HCT116 (cell line): Measurements from ENCODE around the gene CRY1. TPM values are rescaled to one million over a fixed set of nuclear protein-coding genes. Genes with fewer than 3 reads are reported as not detected.
"Not testable (repeated sequence)": the region's sequence is repeated elsewhere in the genome, so short reads cannot be mapped to it uniquely, and the experiment has no call there.

Experiments
- ATAC-seq: fragments of 200-7000 bp; cut with Tn5 transposase; 2 replicates; pipeline ENCODE4 v1.9.1; 2020; ENCODE audit warnings: mild to moderate bottlenecking, moderate library complexity
- BruUV-seq: library from RNA; stranded (reverse); fragments of 400-500 nt; replicated peaks from 2 replicates; lab custom pipeline; 2021; lab: Mats Ljungman, UMichigan
- CTCF ChIA-PET: fragments of 300-600 bp; sonication (Branson Sonifier 250); formaldehyde crosslinking; loops from one replicate; lab custom pipeline; 2021; ENCODE audit warnings: antibody characterized with exemption; lab: Charles Lee
- POLR2A ChIA-PET: fragments of 300-600, 350-600 bp; sonication (Branson Sonifier 250); formaldehyde crosslinking; loops from one replicate; lab custom pipeline; 2021; ENCODE audit warnings: antibody characterized with exemption; lab: Charles Lee
- RAD21 ChIA-PET, 2 experiments: fragments of 300-600 bp; sonication (Branson Sonifier 250); formaldehyde crosslinking; loops; one replicate each; lab custom pipeline; 2023; ENCODE audit warnings: low total read pairs in 2 of 2; ENCODE audit not compliant: uncharacterized antibody in 2 of 2, unreplicated experiment in 2 of 2, low non-redundant PET in 1 of 2; lab: Charles Lee
- DNase-seq: peaks from one replicate; pipeline ENCODE4 v3.0.0-alpha.2; 2010; ENCODE audit warnings: low read depth, low spot score
- H2AFZ ChIP-seq: fragments of 200-600 bp; shearing (Covaris generic), sonication (generic); 2 replicates; pipeline ENCODE4 v1.6.1; 2017; ENCODE audit warnings: low read depth, mixed run types, mixed read lengths, antibody characterized with exemption, low read length; ENCODE audit not compliant: poor library complexity, severe bottlenecking
- H3K27ac ChIP-seq: 2 replicates; pipeline ENCODE4 v1.5.1; 2012; ENCODE audit warnings: low read depth, low read length
- H3K27me3 ChIP-seq: fragments of 200-600 bp; sonication (generic); 2 replicates; pipeline ENCODE4 v1.6.1; 2016; ENCODE audit warnings: mixed run types, low read length, mixed read lengths; ENCODE audit not compliant: insufficient read depth
- H3K36me3 ChIP-seq, 2 experiments: fragments of 200-500 bp in 1 of 2; fragments of 200-600 bp in 1 of 2; sonication (Bioruptor generic) in 1 of 2; sonication (generic) in 1 of 2; 2 replicates each; pipeline versions ENCODE4 v1.5.1 to v1.6.1; 2014 to 2016; ENCODE audit warnings: low read length in 2 of 2, inconsistent platforms in 1 of 2, mixed read lengths in 1 of 2, mixed run types in 1 of 2; ENCODE audit not compliant: insufficient read depth in 2 of 2, control insufficient read depth in 1 of 2
- H3K4me1 ChIP-seq, 2 experiments: fragments of 200-600 bp in 1 of 2; sonication (generic) in 1 of 2; 2 replicates each; pipeline versions ENCODE4 v1.5.1 to v1.6.1; 2012 to 2017; ENCODE audit warnings: low read length in 2 of 2, inconsistent platforms in 1 of 2, mild to moderate bottlenecking in 1 of 2, mixed read lengths in 1 of 2, mixed run types in 1 of 2, moderate library complexity in 1 of 2; ENCODE audit not compliant: insufficient read depth in 2 of 2, control insufficient read depth in 1 of 2
- H3K4me2 ChIP-seq: fragments of 200-600 bp; sonication (generic); 2 replicates; pipeline ENCODE4 v1.6.1; 2017; ENCODE audit warnings: mixed run types, low read length, mixed read lengths
- H3K4me3 ChIP-seq, 2 experiments: fragments of 200-600 bp in 1 of 2; sonication (generic) in 1 of 2; replicated peaks in 1 of 2; 2 replicates each; pipeline ENCODE4 v1.5.1; 2011 to 2016; ENCODE audit warnings: low read length in 2 of 2, control low read depth in 1 of 2, low read depth in 1 of 2, mild to moderate bottlenecking in 1 of 2, mixed read lengths in 1 of 2, mixed run types in 1 of 2
- H3K79me2 ChIP-seq: fragments of 200-600 bp; sonication (generic); 2 replicates; pipeline ENCODE4 v1.6.1; 2017; ENCODE audit warnings: mild to moderate bottlenecking, mixed run types, low read length, moderate library complexity, mixed read lengths; ENCODE audit not compliant: insufficient read depth
- H3K9ac ChIP-seq: fragments of 200-600 bp; sonication (generic); 2 replicates; pipeline ENCODE4 v1.6.1; 2016; ENCODE audit warnings: low read length, mixed read lengths
- H3K9me2 ChIP-seq: fragments of 200-600 bp; sonication (generic), shearing (Covaris generic); 2 replicates; pipeline ENCODE4 v1.6.1; 2017; ENCODE audit warnings: mixed run types, mild to moderate bottlenecking, moderate library complexity; ENCODE audit not compliant: insufficient read depth
- H3K9me3 ChIP-seq, 2 experiments: fragments of 200-500 bp in 1 of 2; fragments of 200-600 bp in 1 of 2; sonication (Bioruptor generic) in 1 of 2; sonication (generic) in 1 of 2; 2 replicates each; pipeline ENCODE4 v1.6.1; 2014 to 2017; ENCODE audit warnings: low read length in 2 of 2, mixed read lengths in 2 of 2, inconsistent platforms in 1 of 2, low read depth in 1 of 2, mild to moderate bottlenecking in 1 of 2, mixed run types in 1 of 2, moderate library complexity in 1 of 2; ENCODE audit not compliant: control insufficient read depth in 1 of 2, insufficient read depth in 1 of 2
- H4K20me1 ChIP-seq: fragments of 200-600 bp; sonication (generic), shearing (Covaris generic); 2 replicates; pipeline ENCODE4 v1.6.1; 2017; ENCODE audit warnings: mixed run types, mild to moderate bottlenecking, moderate library complexity; ENCODE audit not compliant: insufficient read depth
- CBX3 ChIP-seq: IDR thresholded peaks from 2 replicates; pipeline ENCODE4 v1.6.1; 2012; ENCODE audit warnings: low read depth
- JUND ChIP-seq: IDR thresholded peaks from 2 replicates; pipeline ENCODE4 v1.6.1; 2012
- RAD21 ChIP-seq: IDR thresholded peaks from 2 replicates; pipeline ENCODE4 v1.6.1; 2012; ENCODE audit warnings: low read depth, mild to moderate bottlenecking
- SP1 ChIP-seq: IDR thresholded peaks from 2 replicates; pipeline ENCODE4 v1.6.1; 2012; ENCODE audit warnings: low read depth
- ZFX ChIP-seq: fragments of 450-650 bp; IDR thresholded peaks from 2 replicates; pipeline ENCODE4 v1.6.1; 2017
- intact Hi-C: fragments of 100-400 bp; cut with micrococcal nuclease; formaldehyde crosslinking; loops from 2 replicates; pipeline ENCODE4 v1.10.0; 2022
- total RNA-seq: library from RNA; stranded (reverse); gene quantifications from one replicate; pipeline ENCODE4 v1.2.1, GENCODE V29; 2021; ENCODE audit not compliant: unreplicated experiment
- TF ChIP-seq, protein P1 (sequence below), 3 experiments: fragments of 200-600 bp in 1 of 3; sonication (generic) in 1 of 3; IDR thresholded peaks in 2 of 3; conservative IDR thresholded peaks in 1 of 3; 2 replicates each; pipeline ENCODE4 v1.5.1; 2012 to 2017; ENCODE audit warnings: low read depth in 2 of 3, low read length in 2 of 3, antibody characterized with exemption in 1 of 3, borderline replicate concordance in 1 of 3, control low read depth in 1 of 3, mild to moderate bottlenecking in 1 of 3, mixed read lengths in 1 of 3, mixed run types in 1 of 3, moderate library complexity in 1 of 3; ENCODE audit not compliant: insufficient read depth in 1 of 3

Gene CRY1
- total RNA-seq, 1 experiment from 2014 or later = 16.3 TPM

DNA sequence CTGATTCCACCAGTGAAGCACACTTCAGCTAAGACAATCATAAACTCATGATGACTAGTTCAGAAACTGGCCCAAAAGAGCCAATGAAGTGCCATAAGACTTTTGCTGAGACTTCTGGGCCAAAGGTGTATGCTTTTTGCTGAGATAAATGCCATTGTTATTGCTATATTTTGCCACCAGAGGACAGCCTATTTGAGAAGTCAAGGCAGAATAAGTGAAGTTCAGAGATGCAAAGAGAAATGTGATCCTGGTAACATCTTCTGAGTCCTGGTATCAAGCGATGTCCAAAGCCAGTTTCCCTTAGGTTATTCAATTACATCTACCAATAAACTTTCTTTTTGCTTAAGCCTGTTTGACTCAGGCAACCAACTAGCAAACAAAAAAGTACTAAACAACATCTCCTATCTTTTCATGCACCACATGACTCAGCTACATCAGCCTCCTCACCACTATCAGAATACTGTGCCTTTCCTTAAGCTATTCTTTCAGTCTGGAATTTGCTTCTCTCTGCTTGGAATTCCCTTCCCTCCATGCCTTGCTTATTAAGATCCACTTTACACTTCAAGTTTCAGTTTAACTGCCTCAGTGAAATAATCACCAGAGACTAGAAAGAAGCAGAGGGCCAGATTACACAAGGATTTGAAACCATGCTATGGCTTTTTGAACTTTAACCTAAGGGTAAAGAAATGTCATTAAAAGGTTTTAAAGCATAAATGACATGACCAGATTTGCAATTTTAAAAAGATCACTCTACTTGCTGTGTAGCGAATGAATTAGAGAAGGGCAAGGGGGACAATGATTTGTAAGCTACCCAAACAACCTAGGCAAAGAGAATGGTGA, 14.0 kb downstream of the CRY1 start:
- Histone ChIP-seq H3K4me3 (no peak overlapping the region), H3K9me2 (no peaks in the 10 kb centered on the region), H3K27me3 (no peaks in the 10 kb centered on the region), H3K27ac (no peak overlapping the region), H2AFZ (no peak overlapping the region), H3K36me3 (peaks cover 0 to 4% of the 10 kb centered on the region in 2 experiments; a peak in 2 of 4 replicates), H3K79me2 (peaks cover 5% of the 10 kb centered on the region; the same call in 1 of the 2 replicates), H3K9me3 (no peaks in the 10 kb centered on the region), H3K4me2 (peak overlapping the region; percentile 27; the same call in 1 of the 2 replicates), H3K4me1 (peaks cover 0 to 4% of the 10 kb centered on the region in 2 experiments; a peak in 1 of 4 replicates), H3K9ac (no peak overlapping the region), H4K20me1 (no peaks in the 10 kb centered on the region)
- intact Hi-C loops = no loop called here
- POLR2A ChIA-PET = no interaction called here
- no TSS peak for BruUV-seq
- peak; percentile 77 for ATAC-seq
- no peak for DNase-seq
- CTCF ChIA-PET = interaction anchor here (1.1 to 3.1 kb wide), 2 partner anchors 13 to 25 kb away, joined by 4 to 17 read pairs; no protein-coding TSS in a partner anchor
- RAD21 ChIA-PET = no interaction called here
- peak; percentile 43 for TF ChIP-seq RAD21
- no peak for TF ChIP-seq ZFX
- TF ChIP-seq, protein P1, sequence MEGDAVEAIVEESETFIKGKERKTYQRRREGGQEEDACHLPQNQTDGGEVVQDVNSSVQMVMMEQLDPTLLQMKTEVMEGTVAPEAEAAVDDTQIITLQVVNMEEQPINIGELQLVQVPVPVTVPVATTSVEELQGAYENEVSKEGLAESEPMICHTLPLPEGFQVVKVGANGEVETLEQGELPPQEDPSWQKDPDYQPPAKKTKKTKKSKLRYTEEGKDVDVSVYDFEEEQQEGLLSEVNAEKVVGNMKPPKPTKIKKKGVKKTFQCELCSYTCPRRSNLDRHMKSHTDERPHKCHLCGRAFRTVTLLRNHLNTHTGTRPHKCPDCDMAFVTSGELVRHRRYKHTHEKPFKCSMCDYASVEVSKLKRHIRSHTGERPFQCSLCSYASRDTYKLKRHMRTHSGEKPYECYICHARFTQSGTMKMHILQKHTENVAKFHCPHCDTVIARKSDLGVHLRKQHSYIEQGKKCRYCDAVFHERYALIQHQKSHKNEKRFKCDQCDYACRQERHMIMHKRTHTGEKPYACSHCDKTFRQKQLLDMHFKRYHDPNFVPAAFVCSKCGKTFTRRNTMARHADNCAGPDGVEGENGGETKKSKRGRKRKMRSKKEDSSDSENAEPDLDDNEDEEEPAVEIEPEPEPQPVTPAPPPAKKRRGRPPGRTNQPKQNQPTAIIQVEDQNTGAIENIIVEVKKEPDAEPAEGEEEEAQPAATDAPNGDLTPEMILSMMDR (IDR thresholded peaks at IDR 0.05 in 2 of 3, conservative IDR thresholded peaks at IDR 0.05 in 1 of 3; ENCODE audit: borderline replicate concordance in 1 of 3, insufficient read depth in 1 of 3, low read depth in 2 of 3, low read length in 2 of 3) = peak; percentile 51 to 65 (median 57); a peak in 5 of 6 replicates
- TF ChIP-seq CBX3 = 0 out of 2 replicates have a peak, but pooled peaks have one; percentile 13
- TF ChIP-seq SP1 = 0 out of 2 replicates have a peak, but pooled peaks have one; percentile 4

GRCh38 chr12:107073266-107073665, 20.1 kb downstream of the CRY1 start:
- H3K27me3 ChIP-seq, H3K4me3 ChIP-seq, POLR2A ChIA-PET, intact Hi-C loops, H3K27ac ChIP-seq, H3K9ac ChIP-seq, H3K4me1 ChIP-seq, DNase-seq, BruUV-seq, H2AFZ ChIP-seq, H3K36me3 ChIP-seq, CTCF ChIA-PET, H4K20me1 ChIP-seq, H3K9me3 ChIP-seq, H3K9me2 ChIP-seq, H3K79me2 ChIP-seq, RAD21 ChIA-PET: not testable (repeated sequence)
- peak overlapping the region; percentile 39; the same call in 1 of the 2 replicates for H3K4me2 ChIP-seq
- ATAC-seq = peak; percentile 49; the same call in 1 of the 2 replicates
- TF ChIP-seq JUND = 0 out of 2 replicates have a peak, but pooled peaks have one; percentile 9
